HG02943 (cell line): ENCODE data around the gene KRTAP20-4.

Experiments used
- ATAC-seq: cut with Tn5 transposase; IDR thresholded peaks from one replicate; pipeline ENCODE4 v1.9.1; 2021; ENCODE audit warnings: mild to moderate bottlenecking, low read depth, moderate library complexity; ENCODE audit not compliant: unreplicated experiment

Gene KRTAP20-4

GRCh38 chr21:30646904-30647414 is 26.5 kb downstream of the KRTAP20-4 start:
- no peak for ATAC-seq

- no peak for ATAC-seq
Measured at GRCh38 chr21:30652891-30653290, 32.5 kb downstream of the KRTAP20-4 start.

DNA sequence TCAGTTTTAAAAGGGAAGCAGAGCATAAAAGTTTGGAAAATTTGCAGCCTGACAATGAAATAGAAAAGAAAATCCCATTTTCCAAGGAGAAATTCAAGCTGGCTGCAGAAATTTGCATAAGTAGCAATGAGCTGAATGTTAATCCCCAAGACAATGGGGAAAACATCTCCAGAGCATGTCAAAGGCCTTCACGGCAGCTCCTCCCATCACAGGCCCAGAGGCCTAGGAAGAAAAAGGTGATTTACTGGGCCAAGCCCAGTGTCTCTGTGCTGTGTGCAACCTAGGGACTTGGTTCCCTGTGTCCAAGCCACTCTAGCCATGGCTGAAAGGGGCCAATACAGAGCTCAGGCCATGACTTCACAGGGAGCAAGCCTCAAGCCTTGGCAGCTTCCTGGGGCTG is 48.3 kb downstream of the KRTAP20-4 start:
- no peak for ATAC-seq
